Mucosa of descending colon (tissue), 3 donors: ENCODE measurements around the gene CRTAP. TPM values are rescaled to one million over a fixed set of nuclear protein-coding genes. Genes with fewer than 3 reads are reported as not detected.
"Not testable (repeated sequence)": the region's sequence is repeated elsewhere in the genome, so short reads cannot be mapped to it uniquely, and the experiment has no call there.

Source experiments
- ATAC-seq: fragments of 200-7000 bp; cut with Tn5 transposase; one replicate; pipeline ENCODE4 v1.9.1; 2020; ENCODE audit warnings: mild to moderate bottlenecking, moderate library complexity
- DNase-seq, 3 donors: peaks; one replicate each; pipeline ENCODE4 v3.0.0-alpha.2; 2020
- H3K36me3 ChIP-seq: fragments of 200-600 bp; one replicate; pipeline ENCODE4 v1.8.0; 2021; ENCODE audit warnings: low read depth, mild to moderate bottlenecking
- H3K4me1 ChIP-seq: fragments of 200-600 bp; one replicate; pipeline ENCODE4 v1.8.0; 2021; ENCODE audit warnings: low read depth, mild to moderate bottlenecking
- H3K4me3 ChIP-seq: fragments of 200-600 bp; one replicate; pipeline ENCODE4 v1.8.0; 2021; ENCODE audit warnings: mild to moderate bottlenecking
- H3K9me3 ChIP-seq: fragments of 200-600 bp; one replicate; pipeline ENCODE4 v1.8.0; 2021; ENCODE audit warnings: mild to moderate bottlenecking
- CTCF ChIP-seq: fragments of 200-600 bp; IDR thresholded peaks from one replicate; pipeline ENCODE4 v1.8.0; 2022; ENCODE audit warnings: antibody characterized with exemption, mild to moderate bottlenecking
- intact Hi-C, 2 donors: fragments of 100-400 bp; cut with DNase I in 1 of 2; cut with micrococcal nuclease in 1 of 2; formaldehyde crosslinking; loops; one replicate each; pipeline versions ENCODE4 v1.11.0 to v1.11.1; 2022; cut with DNase I, micrococcal nuclease
- total RNA-seq, 3 donors: library from RNA; stranded (reverse); fragmentation: NEBNext Ultra II Directional in 2 of 3; extraction: Animal tissue kit (Norgen Biotek cat#: 25700) in 2 of 3; gene quantifications; one replicate each; pipeline versions ENCODE4 v1.2.1 to v1.2.4, GENCODE V29; 2021 to 2023
- donor health status: DM: no; HTN: no; CAD: no; lungs with moderate emphysema.
- donor health status: DM: no; HTN: no; CAD: no.
- donor health status: DM: no; HTN: yes; CAD: no.

Gene CRTAP
- total RNA-seq, 3 donors from 2014 or later = 55.0 to 269 (median 83.3) TPM

GRCh38 chr3:33074217-33075067, 39.4 kb upstream of the CRTAP start:
- TF ChIP-seq CTCF = peak; percentile 74
- Histone ChIP-seq H3K36me3 (peaks cover 4% of the 10 kb centered on the region), H3K4me3 (no peak overlapping the region), H3K9me3 (no peaks in the 10 kb centered on the region), H3K4me1 (no peaks in the 10 kb centered on the region)
- peak in 2 of 3 donors; percentile 58 to 80 for DNase-seq
- peak; percentile 88 for ATAC-seq
- intact Hi-C loops = loop anchor here in 1 of 2 donors (2.0 kb wide), 1 partner anchor 126 kb away; no protein-coding TSS in a partner anchor

- DNase-seq (no peak), ATAC-seq (no peak)
- no peak for TF ChIP-seq CTCF
- intact Hi-C loops = loop anchor here in 1 of 2 donors (2.0 kb wide), 1 partner anchor 127 kb away; no protein-coding TSS in a partner anchor
- Histone ChIP-seq H3K36me3 (no peaks in the 10 kb centered on the region), H3K4me1 (no peaks in the 10 kb centered on the region), H3K9me3 (no peaks in the 10 kb centered on the region), H3K4me3 (no peak overlapping the region)
Observed at GRCh38 chr3:33075995-33076394, 37.8 kb upstream of the CRTAP start.

GRCh38 chr3:33076952-33077351, 36.9 kb upstream of the CRTAP start:
- intact Hi-C loops = no loop called here
- no peak for ATAC-seq

GRCh38 chr3:33077976-33078375, 35.8 kb upstream of the CRTAP start:
- H3K36me3 ChIP-seq = no peaks in the 10 kb centered on the region
- DNase-seq (no peak), ATAC-seq (no peak)
- H3K9me3 ChIP-seq = no peaks in the 10 kb centered on the region
- H3K4me3 ChIP-seq = no peak overlapping the region
- no peaks in the 10 kb centered on the region for H3K4me1 ChIP-seq
- intact Hi-C loops = no loop called here
- TF ChIP-seq CTCF = no peak

More at GRCh38 chr3:33076952-33077351, 36.9 kb upstream of the CRTAP start:
- Histone ChIP-seq H3K9me3 (no peaks in the 10 kb centered on the region), H3K4me3 (no peak overlapping the region), H3K36me3 (no peaks in the 10 kb centered on the region), H3K4me1 (no peaks in the 10 kb centered on the region)
- TF ChIP-seq CTCF = no peak
- no peak for DNase-seq

- ATAC-seq, intact Hi-C loops, H3K4me3 ChIP-seq: not testable (repeated sequence)
Observed at GRCh38 chr3:33079813-33080212, 34.0 kb upstream of the CRTAP start.

GRCh38 chr3:33081812-33082211, 32.0 kb upstream of the CRTAP start:
- H3K36me3 ChIP-seq = no peaks in the 10 kb centered on the region
- DNase-seq (no peak), ATAC-seq (no peak)
- H3K4me1 ChIP-seq = no peaks in the 10 kb centered on the region
- H3K9me3 ChIP-seq = no peaks in the 10 kb centered on the region
- intact Hi-C loops = no loop called here
- H3K4me3 ChIP-seq = no peak overlapping the region
- TF ChIP-seq CTCF = no peak

More at GRCh38 chr3:33079813-33080212, 34.0 kb upstream of the CRTAP start:
- not testable (repeated sequence) for H3K4me1 ChIP-seq, H3K9me3 ChIP-seq, DNase-seq, H3K36me3 ChIP-seq
